HG03108 (cell line): Measurements from ENCODE around the gene FAM47E.

Experiments used
- ATAC-seq: cut with Tn5 transposase; IDR thresholded peaks from one replicate; pipeline ENCODE4 v1.9.1; 2021; ENCODE audit warnings: moderate library complexity; ENCODE audit not compliant: unreplicated experiment

Gene FAM47E

GRCh38 chr4:76326515-76326914, 75.0 kb downstream of the FAM47E start:
- ATAC-seq: no peak
